ENCODE measurements around the gene HBP1. TPM values are rescaled to one million over a fixed set of nuclear protein-coding genes. Genes with fewer than 3 reads are reported as not detected.

Gene HBP1
- total and polyA plus RNA-seq, 2 of the 4 experiments (the other 2 are of a cell fraction) = 27.1 to 69.9 TPM

DNA sequence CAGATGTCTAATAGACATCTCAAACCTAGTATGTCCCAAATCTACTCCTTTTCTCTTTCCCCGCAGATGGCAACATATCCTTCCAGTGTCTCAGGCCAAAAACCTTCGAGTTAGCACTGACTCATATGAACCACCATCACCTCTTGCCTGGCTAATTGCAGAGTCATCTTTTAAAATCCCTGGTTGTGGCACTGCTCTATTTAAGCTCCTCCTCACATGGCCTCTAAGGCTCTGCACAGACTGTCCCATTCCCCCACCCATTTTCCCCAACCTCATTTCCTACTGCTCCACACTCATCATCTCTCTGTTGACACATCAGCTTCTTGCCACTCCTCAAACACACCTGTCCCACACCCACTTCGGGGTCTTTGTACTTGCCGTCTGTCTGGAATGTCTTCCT, 16.8 kb upstream of the HBP1 start:
- Histone ChIP-seq H3K18ac (ENCODE audit: low read depth, low read length) (no peak overlapping the region), H2BK120ac (ENCODE audit: low read depth, low read length) (no peak overlapping the region), H3K36me3 (ENCODE audit: control insufficient read depth, insufficient read depth, low read length) (no peaks in the 10 kb centered on the region), H3K14ac (replicated peaks; ENCODE audit: low read depth, low read length) (peak overlapping the region; percentile 69; the same call in 1 of the 2 replicates), H3K4me1 (ENCODE audit: control insufficient read depth, insufficient read depth, low read length) (peaks cover 6% of the 10 kb centered on the region), H3K23ac (ENCODE audit: low read depth, low read length) (no peak overlapping the region), H3K9me3 (ENCODE audit: control insufficient read depth, insufficient read depth, low read length) (no peaks in the 10 kb centered on the region), H4K5ac (ENCODE audit: low read depth, low read length) (no peak overlapping the region), H3K56ac (ENCODE audit: extremely low read depth, insufficient read depth, low read length) (no peak overlapping the region), H3K27me3 (ENCODE audit: control insufficient read depth, insufficient read depth, low read length) (no peaks in the 10 kb centered on the region), H3K27ac (ENCODE audit: insufficient read depth, low read length) (no peak overlapping the region), H3K4me2 (ENCODE audit: low read depth, low read length) (no peak overlapping the region), H2BK20ac (ENCODE audit: low read depth, low read length) (no peak overlapping the region; the same call in 1 of the 2 replicates), H3K9ac (ENCODE audit: low read depth, low read length) (no peak overlapping the region), H4K20me1 (ENCODE audit: insufficient read depth, low read length) (no peaks in the 10 kb centered on the region), H4K91ac (ENCODE audit: insufficient read depth, low read depth, low read length) (no peak overlapping the region), H4K8ac (ENCODE audit: low read depth in 2 of 2, low read length in 2 of 2) (no peak overlapping the region), H3K79me1 (ENCODE audit: low read depth in 1 of 2, low read length in 2 of 2) (no peaks in the 10 kb centered on the region), H3K4ac (ENCODE audit: low read depth, low read length) (peak overlapping the region; percentile 25; the same call in 1 of the 2 replicates), H2BK15ac (ENCODE audit: low read depth, low read length) (no peak overlapping the region), H2BK5ac (ENCODE audit: low read depth, low read length, poor library complexity, severe bottlenecking) (no peak overlapping the region), H2AFZ (replicated peaks; ENCODE audit: low read length, poor library complexity) (peak overlapping the region; percentile 3), H2AK5ac (ENCODE audit: low read depth, low read length) (no peak overlapping the region), H3K9me1 (ENCODE audit: insufficient read depth, low read length) (peaks cover 5% of the 10 kb centered on the region), H3K4me3 (ENCODE audit: insufficient read depth, low read depth, low read length) (no peak overlapping the region), H2AK9ac (replicated peaks; ENCODE audit: low read depth, low read length, poor library complexity) (no peak overlapping the region)
- BruUV-seq (replicated peaks) = no TSS peak
- ChIA-PET CTCF (interaction anchor here (2.2 kb wide), 1 partner anchor 205 kb away, joined by 12 read pairs; no protein-coding TSS in a partner anchor), POLR2A (ENCODE audit: unreplicated experiment) (no interaction called here)
- TF ChIP-seq CEBPB (IDR thresholded peaks at IDR 0.05; ENCODE audit: low read depth, low read length) (no peak), FOS (IDR thresholded peaks at IDR 0.05; ENCODE audit: low read depth, low read length) (no peak), POLR2A (IDR thresholded peaks at IDR 0.05; ENCODE audit: low read depth, low read length) (no peak), MAZ (IDR thresholded peaks at IDR 0.05; ENCODE audit: borderline replicate concordance, low read depth, low read length) (no peak), NFE2L2 (IDR thresholded peaks at IDR 0.05; ENCODE audit: low read depth, low read length) (peak; percentile 55), RAD21 (IDR thresholded peaks at IDR 0.05; ENCODE audit: low read length) (peak; percentile 25), RFX5 (IDR thresholded peaks at IDR 0.05; ENCODE audit: low read depth, low read length) (no peak), BHLHE40 (IDR thresholded peaks at IDR 0.05; ENCODE audit: low read depth, low read length) (no peak), MXI1 (IDR thresholded peaks at IDR 0.05; ENCODE audit: borderline replicate concordance, low read depth, low read length) (no peak), CHD1 (IDR thresholded peaks at IDR 0.05; ENCODE audit: low read depth, low read length) (no peak), RCOR1 (IDR thresholded peaks at IDR 0.05; ENCODE audit: insufficient replicate concordance, low read length) (no peak), MAFK (IDR thresholded peaks at IDR 0.05; ENCODE audit: low read depth, low read length) (0 out of 2 replicates have a peak, but pooled peaks have one; percentile 45), SMC3 (IDR thresholded peaks at IDR 0.05; ENCODE audit: low read depth, low read length) (peak; percentile 13; the same call in 1 of the 2 replicates)
- TF ChIP-seq, protein P1, sequence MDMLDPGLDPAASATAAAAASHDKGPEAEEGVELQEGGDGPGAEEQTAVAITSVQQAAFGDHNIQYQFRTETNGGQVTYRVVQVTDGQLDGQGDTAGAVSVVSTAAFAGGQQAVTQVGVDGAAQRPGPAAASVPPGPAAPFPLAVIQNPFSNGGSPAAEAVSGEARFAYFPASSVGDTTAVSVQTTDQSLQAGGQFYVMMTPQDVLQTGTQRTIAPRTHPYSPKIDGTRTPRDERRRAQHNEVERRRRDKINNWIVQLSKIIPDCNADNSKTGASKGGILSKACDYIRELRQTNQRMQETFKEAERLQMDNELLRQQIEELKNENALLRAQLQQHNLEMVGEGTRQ (IDR thresholded peaks at IDR 0.05; ENCODE audit: low read depth, low read length) = no peak
- TF ChIP-seq, protein P2, sequence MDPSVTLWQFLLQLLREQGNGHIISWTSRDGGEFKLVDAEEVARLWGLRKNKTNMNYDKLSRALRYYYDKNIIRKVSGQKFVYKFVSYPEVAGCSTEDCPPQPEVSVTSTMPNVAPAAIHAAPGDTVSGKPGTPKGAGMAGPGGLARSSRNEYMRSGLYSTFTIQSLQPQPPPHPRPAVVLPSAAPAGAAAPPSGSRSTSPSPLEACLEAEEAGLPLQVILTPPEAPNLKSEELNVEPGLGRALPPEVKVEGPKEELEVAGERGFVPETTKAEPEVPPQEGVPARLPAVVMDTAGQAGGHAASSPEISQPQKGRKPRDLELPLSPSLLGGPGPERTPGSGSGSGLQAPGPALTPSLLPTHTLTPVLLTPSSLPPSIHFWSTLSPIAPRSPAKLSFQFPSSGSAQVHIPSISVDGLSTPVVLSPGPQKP (IDR thresholded peaks at IDR 0.05; ENCODE audit: borderline replicate concordance, low read depth, low read length) = no peak
- TF ChIP-seq, protein P3, sequence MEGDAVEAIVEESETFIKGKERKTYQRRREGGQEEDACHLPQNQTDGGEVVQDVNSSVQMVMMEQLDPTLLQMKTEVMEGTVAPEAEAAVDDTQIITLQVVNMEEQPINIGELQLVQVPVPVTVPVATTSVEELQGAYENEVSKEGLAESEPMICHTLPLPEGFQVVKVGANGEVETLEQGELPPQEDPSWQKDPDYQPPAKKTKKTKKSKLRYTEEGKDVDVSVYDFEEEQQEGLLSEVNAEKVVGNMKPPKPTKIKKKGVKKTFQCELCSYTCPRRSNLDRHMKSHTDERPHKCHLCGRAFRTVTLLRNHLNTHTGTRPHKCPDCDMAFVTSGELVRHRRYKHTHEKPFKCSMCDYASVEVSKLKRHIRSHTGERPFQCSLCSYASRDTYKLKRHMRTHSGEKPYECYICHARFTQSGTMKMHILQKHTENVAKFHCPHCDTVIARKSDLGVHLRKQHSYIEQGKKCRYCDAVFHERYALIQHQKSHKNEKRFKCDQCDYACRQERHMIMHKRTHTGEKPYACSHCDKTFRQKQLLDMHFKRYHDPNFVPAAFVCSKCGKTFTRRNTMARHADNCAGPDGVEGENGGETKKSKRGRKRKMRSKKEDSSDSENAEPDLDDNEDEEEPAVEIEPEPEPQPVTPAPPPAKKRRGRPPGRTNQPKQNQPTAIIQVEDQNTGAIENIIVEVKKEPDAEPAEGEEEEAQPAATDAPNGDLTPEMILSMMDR (conservative IDR thresholded peaks at IDR 0.05; ENCODE audit: low read depth, low read length) = no peak
- WGBS, 2 experiments (ENCODE audit: extremely low coverage in 2 of 2, insufficient read length in 1 of 2) = 14% methylated on average over 2 of the region's 4 CpGs; no CpG with 5 or more reads in 1 of the 2 experiments
- dilution Hi-C loops (cut with HindIII; ENCODE audit: low sequenced_read_pairs, unreplicated experiment) (loop anchor here (10.0 kb wide), 1 partner anchor 207 kb away; no protein-coding TSS in a partner anchor), in situ Hi-C loops (cut with MboI; ENCODE audit: low sequenced_read_pairs) (loop anchor here (10.0 kb wide), 1 partner anchor 487 kb away; the partner anchor contains the start of gene CCDC71L), intact Hi-C loops (cut with micrococcal nuclease) (loop anchor here (5.0 kb wide), 1 partner anchor 975 kb away; no protein-coding TSS in a partner anchor)
- ATAC-seq (ENCODE audit: low read depth) = peak; percentile 63
- DNase-seq = peak; percentile 74

Measured in IMR-90 (cell line).